ENCODE results near the gene FAM43A. TPM values are rescaled to one million over a fixed set of nuclear protein-coding genes. Genes with fewer than 3 reads are reported as not detected.

The FAM43A gene
- total RNA-seq, 2 donors from 2014 or later = 10.9 to 12.5 TPM

DNA sequence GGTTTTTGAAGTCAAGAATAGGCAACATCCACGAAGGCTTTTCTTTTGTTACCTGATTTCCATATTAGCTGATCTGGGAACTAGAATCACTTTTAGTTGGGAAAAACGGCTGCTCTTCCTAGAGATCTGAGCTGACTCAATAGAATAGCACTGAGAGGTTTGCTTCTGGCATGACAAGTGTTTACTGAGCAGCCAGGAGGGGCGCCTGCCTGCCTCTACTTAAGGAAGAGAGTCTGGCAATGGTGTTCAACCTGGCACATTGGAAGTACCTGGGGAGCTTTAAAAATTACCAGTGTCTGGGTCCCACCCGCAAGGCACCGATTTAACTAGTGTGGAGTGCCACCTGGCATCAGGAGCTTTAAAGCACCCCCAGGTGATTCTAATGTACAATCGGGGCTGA is 34.4 kb downstream of the FAM43A start:
- H3K27me3 ChIP-seq = no peaks in the 10 kb centered on the region
- no peak for DNase-seq (ENCODE audit: low spot score)
- H3K9me3 ChIP-seq = no peaks in the 10 kb centered on the region

DNA sequence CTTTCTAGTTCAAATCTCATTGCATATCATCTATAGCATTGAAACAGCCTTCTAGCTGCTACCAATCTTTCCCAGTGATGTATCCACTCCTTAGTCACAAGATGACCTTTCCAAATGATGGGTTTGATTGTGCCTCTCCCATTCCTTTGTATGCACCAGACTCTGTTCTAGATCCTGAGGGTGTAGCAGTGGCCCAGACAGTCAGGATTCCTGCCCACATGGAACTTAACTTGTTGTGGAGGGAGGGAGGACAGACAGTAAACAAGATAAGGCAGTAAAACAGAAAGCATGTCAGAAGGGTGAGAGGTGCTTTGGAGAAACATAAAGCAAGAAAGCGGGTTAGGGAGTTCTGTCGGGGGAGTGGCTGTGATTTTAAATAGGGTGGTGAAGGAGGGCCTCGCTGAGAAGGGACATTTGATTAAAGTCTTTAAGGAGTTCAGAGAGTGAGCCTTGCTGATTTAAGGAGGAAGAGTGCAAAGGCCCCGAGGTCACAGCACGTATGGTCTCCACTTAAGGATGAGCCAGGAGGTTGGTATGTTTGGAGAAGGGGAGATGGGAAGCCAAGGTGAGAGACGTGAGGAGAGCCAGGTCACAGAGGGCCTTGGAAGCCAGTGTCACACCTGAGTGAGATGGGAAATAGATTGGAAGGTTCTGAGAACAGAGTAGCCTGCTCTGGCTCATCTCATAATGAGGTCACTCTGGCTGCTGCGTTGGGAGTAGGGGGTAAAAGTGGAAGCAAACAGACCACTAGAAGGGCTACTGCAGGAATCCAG is 38.3 kb downstream of the FAM43A start:
- TF ChIP-seq, protein P1, sequence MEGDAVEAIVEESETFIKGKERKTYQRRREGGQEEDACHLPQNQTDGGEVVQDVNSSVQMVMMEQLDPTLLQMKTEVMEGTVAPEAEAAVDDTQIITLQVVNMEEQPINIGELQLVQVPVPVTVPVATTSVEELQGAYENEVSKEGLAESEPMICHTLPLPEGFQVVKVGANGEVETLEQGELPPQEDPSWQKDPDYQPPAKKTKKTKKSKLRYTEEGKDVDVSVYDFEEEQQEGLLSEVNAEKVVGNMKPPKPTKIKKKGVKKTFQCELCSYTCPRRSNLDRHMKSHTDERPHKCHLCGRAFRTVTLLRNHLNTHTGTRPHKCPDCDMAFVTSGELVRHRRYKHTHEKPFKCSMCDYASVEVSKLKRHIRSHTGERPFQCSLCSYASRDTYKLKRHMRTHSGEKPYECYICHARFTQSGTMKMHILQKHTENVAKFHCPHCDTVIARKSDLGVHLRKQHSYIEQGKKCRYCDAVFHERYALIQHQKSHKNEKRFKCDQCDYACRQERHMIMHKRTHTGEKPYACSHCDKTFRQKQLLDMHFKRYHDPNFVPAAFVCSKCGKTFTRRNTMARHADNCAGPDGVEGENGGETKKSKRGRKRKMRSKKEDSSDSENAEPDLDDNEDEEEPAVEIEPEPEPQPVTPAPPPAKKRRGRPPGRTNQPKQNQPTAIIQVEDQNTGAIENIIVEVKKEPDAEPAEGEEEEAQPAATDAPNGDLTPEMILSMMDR (IDR thresholded peaks at IDR 0.05) = no peak

More for the DNA sequence above, 34.4 kb downstream of the FAM43A start:
- Histone ChIP-seq H3K27ac (no peak overlapping the region), H3K36me3 (no peaks in the 10 kb centered on the region), H3K4me3 (no peak overlapping the region), H3K4me1 (no peaks in the 10 kb centered on the region)
- TF ChIP-seq, protein P1 (IDR thresholded peaks at IDR 0.05) = no peak

DNA sequence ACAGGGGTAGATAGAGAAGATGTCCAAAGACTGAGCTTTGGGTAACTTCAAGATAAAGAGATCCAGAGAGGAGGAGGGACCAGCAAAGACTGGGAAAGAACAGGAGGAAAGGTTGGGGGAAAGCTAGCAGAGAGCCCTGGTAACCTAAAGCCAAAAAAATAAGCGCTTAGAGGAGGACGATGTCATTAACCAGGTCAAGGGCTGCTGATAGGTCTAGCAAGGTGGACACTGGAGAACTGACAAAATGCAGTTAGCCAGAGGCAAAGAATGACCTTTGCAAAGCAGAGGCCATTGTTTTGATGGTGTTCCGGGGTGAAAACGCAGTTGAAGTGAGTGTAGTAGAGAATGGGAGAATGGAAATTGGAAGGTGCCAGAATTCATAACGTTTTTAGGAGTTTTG is 39.7 kb downstream of the FAM43A start:
- no peaks in the 10 kb centered on the region for H3K9me3 ChIP-seq
- no peak for DNase-seq (ENCODE audit: low spot score)
- TF ChIP-seq, protein P1 (IDR thresholded peaks at IDR 0.05) = no peak
- no peak overlapping the region for H3K27ac ChIP-seq
- H3K27me3 ChIP-seq = no peaks in the 10 kb centered on the region
- no peaks in the 10 kb centered on the region for H3K4me1 ChIP-seq
- H3K36me3 ChIP-seq = no peaks in the 10 kb centered on the region
- no peak overlapping the region for H3K4me3 ChIP-seq

More for the DNA sequence above, 38.3 kb downstream of the FAM43A start:
- H3K27me3 ChIP-seq = no peaks in the 10 kb centered on the region
- H3K27ac ChIP-seq = no peak overlapping the region
- no peaks in the 10 kb centered on the region for H3K36me3 ChIP-seq
- no peak for DNase-seq (ENCODE audit: low spot score)
- H3K4me3 ChIP-seq = no peak overlapping the region
- no peaks in the 10 kb centered on the region for H3K4me1 ChIP-seq
- H3K9me3 ChIP-seq = no peaks in the 10 kb centered on the region

DNA sequence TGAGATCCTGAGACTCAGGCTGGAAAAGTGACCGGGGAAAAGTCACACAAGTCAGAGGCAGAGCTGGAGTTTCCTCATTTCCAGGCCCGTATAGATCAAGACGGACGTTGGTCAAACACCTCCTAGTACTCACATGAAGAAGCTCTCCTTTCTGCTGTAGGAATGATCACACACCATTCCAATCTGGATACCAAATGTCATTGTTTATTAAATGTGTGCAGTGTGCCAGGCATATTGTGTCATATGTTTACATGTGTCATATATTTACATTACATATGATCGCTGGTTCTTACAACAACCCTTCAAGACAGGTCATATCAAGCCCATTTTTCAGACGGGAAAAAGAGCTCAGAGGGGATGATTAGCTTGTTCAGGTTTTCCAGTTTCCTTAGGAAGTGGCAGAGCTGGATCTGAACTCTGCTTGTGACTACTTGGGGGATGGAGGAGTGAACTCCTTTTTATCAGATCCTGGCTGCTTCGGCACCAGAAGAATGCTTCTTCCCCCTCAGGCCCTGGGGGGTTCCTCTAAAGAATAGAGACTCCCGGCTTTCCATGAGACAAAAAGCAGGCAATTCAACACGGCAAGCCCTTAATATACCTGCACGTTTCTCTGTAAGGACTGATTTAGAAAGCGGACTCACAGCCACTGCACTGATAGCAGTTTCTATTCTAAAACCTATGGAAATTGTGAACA is 41.9 kb downstream of the FAM43A start:
- no peaks in the 10 kb centered on the region for H3K36me3 ChIP-seq
- H3K9me3 ChIP-seq = no peaks in the 10 kb centered on the region
- no peak overlapping the region for H3K27ac ChIP-seq
- H3K4me3 ChIP-seq = no peak overlapping the region
- no peak for DNase-seq (ENCODE audit: low spot score)
- TF ChIP-seq, protein P1 (IDR thresholded peaks at IDR 0.05) = no peak
- no peaks in the 10 kb centered on the region for H3K27me3 ChIP-seq
- H3K4me1 ChIP-seq = no peaks in the 10 kb centered on the region

DNA sequence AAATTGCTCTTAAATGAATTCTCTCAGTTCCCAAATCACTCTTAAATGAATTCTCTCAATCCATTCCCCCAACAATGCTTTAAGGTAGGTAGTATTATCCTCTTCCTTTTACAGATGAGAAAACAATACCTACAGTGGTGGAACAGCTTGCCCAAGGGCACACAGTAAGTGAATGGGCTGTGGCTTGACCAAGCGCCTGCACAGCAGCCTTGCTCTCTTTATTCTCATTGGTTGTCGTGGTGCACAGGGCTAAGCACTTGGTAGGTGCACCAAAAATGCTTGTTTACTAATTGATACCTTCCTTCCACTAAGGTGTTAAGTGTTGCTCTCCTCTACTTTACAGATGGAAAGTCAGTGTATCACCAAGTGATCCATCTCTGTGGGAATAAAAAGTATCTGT is 43.3 kb downstream of the FAM43A start:
- H3K27me3 ChIP-seq = no peaks in the 10 kb centered on the region
- TF ChIP-seq, protein P1 (IDR thresholded peaks at IDR 0.05) = no peak

More for the DNA sequence above, 43.3 kb downstream of the FAM43A start:
- Histone ChIP-seq H3K27ac (no peak overlapping the region), H3K9me3 (no peaks in the 10 kb centered on the region), H3K36me3 (no peaks in the 10 kb centered on the region), H3K4me3 (no peak overlapping the region), H3K4me1 (no peaks in the 10 kb centered on the region)
- DNase-seq (ENCODE audit: low spot score) = no peak
